GM19238 (cell line): ENCODE results near the gene SCUBE1.

Experiments used
- DNase-seq: peaks from one replicate; pipeline ENCODE4 v3.0.0; 2011; ENCODE audit warnings: low spot score; ENCODE audit not compliant: insufficient read length

The SCUBE1 gene

DNA sequence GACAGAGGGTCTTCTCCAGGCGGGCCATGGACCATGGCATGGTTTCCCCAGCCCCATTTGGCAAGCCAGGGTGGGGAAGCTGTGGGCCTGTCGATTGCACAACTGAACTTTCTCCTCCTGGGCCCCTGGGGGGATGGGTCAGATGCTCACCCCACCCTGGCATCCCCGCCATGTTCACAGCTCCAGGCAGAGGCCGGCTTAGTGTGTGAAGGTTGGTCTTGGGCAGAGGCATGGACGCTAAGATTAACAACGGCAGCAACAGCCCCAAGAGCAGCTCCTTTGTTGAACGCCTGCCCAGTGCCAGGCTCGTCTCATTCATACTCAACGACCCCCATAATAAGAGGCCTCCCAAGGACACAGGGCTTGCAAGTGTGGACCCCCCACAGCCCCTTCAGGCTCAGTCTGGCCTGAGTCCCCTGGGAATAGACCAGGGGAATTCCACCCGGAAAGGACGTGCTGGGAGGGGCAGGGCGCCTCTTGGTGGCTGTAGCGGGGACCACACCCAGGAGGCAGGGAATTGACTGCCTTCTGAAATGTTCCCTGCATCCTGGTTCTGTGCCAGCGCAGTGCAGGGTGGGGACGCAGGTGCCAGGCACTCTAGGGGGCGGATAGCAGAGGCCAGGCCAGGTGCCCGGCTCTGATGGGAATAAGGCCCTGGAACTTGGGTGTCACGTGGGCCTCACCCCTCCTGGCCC, 183.5 kb downstream of the SCUBE1 start:
- DNase-seq: no peak

DNA sequence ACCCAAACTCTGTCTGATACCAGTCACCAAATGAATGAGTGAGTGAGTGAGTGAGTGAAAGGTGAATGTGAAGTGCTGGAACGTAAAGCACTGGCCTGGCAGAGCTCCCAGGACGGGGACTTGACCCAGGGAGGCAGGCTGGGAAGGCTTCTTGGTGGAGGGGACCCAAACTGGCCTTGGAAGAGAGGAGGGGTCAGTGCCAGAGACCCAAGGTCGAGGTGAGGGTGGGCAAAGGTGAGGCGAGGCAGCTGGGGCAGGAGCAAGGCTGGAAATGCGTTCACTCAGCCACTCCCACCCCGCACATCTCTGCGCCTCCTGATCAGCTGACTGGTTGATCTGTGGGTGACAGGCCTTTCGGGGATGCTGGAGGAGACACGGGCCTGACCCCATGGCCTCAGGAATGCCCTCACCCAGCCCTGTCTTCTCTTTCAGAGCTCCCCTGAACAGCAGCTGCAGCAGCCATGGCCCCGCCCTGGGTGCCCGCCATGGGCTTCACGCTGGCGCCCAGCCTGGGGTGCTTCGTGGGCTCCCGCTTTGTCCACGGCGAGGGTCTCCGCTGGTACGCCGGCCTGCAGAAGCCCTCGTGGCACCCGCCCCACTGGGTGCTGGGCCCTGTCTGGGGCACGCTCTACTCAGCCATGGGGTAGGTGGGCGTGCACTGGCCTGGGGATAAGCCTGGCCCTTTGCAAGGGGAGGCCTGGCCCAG, 184.2 kb downstream of the SCUBE1 start:
- DNase-seq: no peak

DNA sequence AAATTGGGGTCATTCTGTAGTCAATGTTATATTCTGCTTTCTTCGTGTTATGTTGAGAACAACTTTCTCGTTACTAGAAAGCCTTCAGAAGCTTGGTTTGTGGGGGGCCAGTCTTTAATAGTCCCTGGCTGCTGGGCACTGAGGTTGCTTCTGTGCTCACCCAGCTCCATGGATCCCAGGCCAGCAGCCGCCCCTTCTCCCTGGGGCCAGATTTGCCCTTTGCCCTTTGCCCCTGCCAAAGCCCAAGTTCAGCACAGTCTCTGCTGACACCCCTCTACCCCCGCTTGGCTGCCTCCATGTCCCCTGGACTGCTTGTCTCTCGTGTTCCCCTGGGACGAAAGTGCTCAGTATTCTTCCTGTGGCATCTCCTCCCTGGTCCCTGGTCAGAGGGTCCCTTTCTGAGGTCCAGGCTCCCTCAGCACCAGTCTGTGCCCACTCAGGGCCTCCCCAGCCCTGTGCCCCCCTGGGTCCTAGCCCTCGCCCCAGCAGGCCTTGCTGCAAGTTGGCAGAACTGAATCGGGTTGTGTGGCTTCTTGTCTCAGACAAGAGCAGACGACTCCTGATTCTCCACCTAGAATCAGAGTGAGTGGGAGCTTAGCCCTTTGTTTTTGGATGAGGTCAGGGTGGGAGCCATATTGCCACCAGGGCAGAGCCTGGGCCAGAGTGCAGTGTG, 185.2 kb downstream of the SCUBE1 start:
- no peak for DNase-seq

DNA sequence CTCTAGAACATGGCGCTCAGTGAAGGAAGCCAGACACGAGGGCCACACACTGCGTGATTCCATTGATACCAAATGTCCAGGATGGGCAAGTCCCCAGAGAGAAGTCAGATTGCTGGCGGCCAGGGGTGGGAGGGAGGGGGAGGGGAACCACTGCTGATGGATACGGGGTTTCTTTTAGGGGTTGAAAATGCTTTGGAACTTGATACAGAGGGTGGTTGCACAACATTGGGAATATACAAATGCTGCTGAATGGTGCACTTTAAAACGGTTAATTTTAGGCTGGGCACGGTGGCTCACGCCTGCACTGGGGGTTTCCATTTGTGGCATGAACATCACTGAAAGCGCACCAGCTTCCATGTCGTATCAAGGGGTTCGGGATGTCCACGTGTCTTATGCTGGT, 186.8 kb downstream of the SCUBE1 start:
- DNase-seq: no peak

DNA sequence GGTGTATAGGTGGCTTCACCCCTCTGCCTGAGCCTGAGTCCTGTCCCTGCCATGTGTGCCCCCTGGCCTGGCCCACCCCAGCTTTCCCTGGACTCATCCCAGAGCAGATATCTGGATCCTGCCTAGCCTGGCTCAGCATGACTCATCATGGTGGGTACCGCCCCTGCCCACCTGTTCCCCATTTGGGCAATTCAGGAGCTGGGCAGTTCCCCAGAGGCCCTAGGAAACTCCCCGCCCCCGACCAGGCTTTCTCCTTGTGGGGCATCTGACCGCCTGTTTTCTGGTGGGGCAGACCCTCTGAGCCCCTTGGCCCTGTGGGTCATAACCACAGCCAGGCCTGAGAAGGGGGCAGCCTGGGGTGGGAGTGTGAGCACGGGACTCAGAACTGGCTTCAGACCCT, 187.4 kb downstream of the SCUBE1 start:
- no peak for DNase-seq

DNA sequence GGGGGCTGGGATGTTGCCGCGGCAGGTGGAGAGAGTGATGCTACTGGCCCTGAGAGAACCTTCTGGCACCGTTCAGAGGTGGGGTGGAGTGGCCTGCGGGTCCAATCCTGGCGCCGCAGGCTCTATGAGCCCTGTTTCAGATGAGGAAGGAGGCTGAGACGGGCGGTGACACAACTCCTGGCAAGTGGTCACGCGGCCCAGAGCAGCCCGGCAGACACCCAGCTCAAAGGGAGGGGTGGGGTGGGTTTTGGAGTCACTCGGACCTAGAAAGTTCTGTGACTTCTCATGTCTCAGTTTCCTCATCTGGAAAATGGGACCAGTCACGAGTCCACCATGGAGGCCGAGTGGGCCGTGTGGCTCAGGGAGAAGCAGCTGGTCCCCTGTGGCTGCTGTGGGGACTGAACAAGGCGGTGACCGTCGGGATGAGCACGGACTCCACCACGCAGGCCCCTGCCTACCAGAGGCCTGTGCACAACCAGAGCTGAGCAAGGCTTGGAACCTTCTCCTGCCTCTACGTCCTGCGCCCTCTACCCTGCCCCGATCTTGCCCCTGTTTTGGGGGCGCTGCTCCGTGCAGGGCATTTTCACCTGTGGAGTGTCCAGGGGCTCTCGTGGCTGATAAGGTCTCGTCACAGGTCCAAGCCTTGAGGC, 188.2 kb downstream of the SCUBE1 start:
- no peak for DNase-seq

DNA sequence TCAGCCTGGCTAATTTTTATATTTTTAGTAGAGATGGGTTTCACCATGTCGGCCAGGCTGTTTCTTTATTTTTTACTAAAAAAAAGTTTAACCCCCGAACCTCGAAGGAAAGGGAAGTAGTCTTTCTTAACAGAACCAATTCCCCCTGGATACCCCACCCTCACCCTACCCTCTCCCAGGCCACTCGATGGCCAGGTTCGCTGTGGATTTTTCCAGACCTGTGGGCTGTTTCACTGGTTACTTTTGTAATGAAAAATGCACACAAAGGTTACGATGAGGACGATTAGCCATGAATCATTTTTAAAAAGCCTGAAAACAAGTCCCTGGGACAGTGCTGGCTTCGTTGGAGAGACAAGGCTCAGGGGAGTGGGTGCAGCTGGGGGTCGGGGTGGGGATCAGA, 189.3 kb downstream of the SCUBE1 start:
- DNase-seq: no peak

DNA sequence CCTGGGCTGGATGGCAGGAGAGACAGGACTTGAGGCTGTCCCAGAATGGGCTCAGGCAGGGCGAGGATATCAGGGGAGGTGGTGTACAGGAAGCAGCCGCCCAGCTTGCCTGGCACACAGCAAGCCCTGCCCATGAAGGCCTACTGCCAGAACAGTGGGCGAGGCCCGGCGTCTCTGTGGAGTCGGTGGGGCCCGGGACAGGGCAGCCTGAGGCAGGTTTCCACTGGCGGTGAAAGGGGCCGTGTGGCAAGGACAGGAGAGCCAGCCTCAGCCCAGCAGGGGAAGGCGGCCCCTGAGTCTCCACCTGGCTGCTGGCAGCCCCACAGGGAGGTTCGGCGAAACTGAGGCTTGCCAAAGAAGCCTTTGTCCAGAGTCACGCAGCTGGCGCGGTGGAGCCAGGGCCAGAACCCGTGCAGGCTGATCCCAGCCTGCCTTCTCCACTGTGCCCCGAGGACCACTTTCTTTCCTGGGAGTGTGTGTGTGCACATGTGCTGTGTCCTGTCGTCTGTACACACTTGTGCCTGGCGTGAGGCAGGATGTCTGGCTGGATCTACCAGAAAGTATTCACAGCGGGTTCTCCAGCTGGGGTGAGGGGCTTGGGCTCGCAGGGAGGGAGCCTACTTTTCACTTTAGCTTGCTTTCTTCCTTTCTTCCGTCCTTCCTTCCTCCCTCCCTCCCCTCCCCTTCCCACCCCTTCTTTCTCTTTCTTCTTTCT, 190.7 kb downstream of the SCUBE1 start:
- DNase-seq: no peak

DNA sequence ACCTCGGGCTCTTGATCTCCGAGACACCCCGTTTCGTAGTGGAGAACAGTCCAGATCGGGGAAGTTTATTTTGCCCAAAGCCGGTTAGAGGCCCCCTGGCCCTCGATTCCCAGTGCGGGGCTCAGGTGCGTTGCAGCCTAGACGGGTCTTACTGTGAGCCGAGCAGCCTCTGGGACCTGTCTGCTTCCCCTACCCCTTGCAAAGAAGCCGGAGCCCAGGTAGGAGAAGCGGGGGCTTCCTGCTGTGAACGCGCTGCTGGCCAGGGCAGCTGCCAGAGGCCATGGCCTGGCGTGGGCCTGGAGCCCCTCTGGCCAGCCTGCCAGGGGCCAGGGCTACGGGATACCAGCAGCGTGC, 191.2 kb downstream of the SCUBE1 start:
- no peak for DNase-seq

DNA sequence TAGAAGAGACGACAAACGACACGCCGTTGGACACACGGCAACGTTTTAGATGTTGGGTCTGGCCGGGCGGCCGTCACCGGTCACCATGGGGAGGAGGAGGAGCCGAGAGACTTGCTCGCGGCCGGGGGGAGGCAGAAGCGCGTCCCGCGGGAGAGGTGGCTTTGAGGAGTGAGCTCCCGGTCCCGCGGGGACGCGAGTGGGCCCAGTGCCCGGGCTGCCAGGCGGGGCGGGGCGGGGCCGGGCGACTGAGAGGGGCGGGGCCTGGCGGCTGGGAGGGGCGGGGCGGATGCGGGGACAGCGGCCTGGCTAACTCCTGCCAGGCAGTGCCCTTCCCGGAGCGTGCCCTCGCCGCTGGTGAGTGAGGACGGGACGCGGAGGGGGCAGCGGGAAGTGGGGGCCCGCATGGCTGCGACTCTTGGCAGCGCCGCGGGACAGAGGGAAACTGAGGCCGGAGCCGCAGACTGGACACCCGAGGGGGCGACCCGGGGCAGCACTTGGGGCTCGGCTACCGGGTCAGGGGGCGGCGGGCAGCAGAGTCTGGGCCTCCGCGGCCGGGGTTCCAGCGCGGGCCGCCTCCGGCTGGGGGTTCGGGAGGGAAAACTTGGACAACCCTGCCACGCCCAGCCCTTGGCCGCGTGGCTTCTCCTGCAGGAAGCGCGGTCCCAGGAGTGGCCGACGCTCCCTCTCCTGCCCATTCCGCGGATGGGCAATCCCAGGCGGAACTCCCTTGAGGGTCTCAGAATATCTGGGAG, 191.7 kb downstream of the SCUBE1 start, which contains the start of gene TSPO:
TSS of gene TSPO (plus strand) at position 309 of the 752 bp plus-strand sequence. CDS start 7,680 bp downstream, outside the sequence.
- DNase-seq: peak; percentile 60

DNA sequence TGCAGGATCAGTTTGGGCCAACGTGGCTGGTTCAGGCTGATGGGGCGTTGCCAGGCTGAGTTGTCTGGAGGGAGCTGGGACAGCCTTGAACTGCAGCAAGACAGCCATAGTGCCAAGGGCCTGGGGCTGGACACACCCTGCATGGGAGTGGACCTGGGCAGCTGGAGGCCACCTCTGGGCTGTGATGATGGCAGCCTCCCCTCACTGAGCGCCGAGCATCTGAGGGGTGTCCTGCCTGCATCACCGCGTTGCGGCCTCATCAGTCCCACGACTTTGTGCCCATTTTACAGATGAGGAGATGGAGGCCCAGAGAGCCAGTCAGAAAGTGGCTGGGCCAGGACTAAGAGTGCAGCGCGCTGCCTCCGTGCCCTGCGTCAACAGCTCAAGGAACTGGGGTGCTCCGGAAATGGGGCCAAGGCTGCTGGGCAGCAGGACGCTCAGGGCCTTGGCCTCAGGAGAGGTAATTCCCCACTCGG, 192.4 kb downstream of the SCUBE1 start:
- DNase-seq: no peak

DNA sequence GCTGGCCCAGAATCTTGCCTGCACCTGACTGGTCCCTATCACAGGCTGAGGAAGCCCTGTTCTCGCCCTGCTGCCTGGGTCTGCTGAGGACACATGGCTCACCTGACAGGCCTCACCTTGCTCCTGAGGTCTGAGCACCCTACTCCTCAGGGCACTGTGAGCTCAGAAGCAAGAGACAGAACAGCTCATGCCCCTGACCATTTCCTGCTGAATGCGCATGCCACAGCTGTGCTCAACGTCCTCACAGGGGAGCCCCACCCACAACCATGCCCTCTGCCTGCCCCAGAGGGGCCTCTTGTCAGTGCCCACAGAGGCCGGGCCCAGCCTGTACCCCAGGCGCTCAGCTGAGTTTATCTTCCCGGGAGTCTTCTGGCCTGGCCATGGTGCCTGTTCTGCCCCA, 194.6 kb downstream of the SCUBE1 start:
- no peak for DNase-seq

DNA sequence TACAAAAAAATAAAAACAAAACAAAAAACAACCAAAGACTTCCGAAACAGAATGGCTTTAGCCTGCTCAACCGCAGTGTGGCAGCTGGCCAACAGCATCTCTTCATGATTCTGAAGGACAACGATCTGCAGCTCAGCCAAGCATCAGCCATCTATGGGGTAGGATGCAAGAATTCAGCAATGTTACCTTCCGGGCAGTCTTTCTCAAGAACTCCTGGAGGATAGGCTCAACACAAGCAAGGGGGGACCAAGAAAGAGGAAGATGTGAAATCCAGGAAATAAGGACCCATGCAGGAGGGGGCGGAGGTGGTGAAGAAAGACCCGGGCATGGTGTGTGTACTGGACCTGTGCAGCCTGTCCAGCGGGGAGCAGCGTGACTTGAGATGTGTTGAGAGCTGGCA, 195.4 kb downstream of the SCUBE1 start:
- no peak for DNase-seq
